ENCODE data around the gene PKDCC.
"Not testable (repeated sequence)": the region's sequence is repeated elsewhere in the genome, so short reads cannot be mapped to it uniquely, and the experiment has no call there.

PKDCC gene

DNA sequence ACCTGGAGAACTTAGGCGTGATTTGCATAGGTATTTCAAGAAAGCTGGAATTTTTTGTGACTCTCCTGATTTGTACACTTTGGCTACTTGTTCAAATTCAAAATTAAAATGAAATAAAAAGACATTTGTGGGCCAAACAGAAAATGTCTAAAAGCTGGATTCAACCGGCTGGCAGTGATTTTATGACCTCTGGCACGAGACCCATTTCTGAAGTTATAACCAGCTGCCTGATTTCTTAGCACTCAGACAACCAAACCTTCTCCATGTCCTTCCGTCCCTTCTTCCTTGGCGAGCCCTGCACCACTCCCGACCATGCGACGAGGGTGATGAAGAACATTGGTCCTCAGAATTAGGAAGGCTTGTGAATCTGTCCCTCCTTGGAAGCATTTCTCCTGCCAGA is 19.7 kb downstream of the PKDCC start:
- DNase-seq = no peak

DNA sequence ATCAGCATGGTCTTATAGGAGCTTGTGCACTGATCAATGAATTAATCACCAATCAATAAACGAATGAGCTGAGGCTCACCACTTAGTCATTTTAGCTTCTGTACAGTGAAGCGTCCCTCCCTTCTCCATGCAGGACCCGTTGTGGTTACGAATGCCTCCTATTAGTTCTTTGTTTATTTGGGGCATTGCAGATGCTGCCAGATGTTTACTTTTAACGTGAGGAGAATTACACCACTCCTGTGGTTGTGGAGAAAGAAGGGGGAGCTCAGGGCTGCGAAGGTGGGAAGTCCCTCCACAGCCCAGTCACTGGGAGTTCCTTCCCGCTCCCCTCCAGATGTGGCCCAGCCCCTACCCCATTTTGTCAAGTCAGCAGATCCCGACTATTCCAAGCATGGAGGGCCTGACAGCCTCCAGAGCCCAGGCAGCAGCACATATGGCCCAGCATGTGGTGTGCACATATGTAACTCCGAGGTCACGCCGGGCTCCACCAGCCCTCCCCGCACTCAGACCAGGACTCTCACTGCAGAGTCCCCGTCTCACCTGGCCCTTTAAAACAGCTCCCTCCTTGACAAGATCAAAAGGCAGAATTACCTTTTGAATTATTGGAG is 20.9 kb downstream of the PKDCC start:
- DNase-seq = no peak

DNA sequence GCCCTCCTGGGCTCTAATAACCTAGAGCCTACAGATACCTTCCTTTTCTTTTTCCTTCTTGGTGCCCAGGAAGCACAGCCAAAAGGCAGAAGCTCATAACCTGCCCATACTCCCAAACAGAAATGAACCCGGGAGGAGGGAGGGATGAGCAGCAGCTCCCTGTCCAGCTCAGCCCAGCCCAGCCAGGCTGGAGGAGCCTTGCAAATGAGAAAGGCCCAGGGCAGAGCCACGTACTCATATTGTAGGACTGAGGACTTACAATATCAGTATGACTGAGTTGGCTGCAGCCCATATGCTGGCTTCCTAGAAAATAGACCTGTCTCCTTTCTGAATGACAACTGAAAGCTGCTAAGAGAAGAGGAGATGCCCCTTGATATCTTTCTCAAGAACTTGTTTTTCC is 21.7 kb downstream of the PKDCC start:
- DNase-seq = no peak

DNA sequence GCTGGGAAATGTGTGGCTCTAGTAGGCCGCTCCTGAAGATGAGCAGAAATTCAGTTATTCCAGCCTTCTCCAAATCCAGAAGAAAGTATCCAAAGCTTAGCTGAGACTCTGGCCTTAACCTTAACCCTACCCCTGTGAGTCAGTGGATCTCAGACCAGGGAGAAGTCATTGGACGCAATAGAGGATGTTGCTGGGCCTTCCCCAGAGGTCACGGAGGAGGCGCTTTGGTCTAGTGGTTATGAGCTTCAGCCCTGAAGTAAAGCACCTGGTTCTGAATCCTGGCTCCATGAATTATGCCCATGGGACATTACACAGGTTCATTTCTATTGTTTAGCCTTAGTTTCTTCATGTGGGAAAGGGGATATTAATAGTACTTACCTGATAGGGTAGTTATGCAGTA is 24.0 kb downstream of the PKDCC start:
- DNase-seq = no peak

DNA sequence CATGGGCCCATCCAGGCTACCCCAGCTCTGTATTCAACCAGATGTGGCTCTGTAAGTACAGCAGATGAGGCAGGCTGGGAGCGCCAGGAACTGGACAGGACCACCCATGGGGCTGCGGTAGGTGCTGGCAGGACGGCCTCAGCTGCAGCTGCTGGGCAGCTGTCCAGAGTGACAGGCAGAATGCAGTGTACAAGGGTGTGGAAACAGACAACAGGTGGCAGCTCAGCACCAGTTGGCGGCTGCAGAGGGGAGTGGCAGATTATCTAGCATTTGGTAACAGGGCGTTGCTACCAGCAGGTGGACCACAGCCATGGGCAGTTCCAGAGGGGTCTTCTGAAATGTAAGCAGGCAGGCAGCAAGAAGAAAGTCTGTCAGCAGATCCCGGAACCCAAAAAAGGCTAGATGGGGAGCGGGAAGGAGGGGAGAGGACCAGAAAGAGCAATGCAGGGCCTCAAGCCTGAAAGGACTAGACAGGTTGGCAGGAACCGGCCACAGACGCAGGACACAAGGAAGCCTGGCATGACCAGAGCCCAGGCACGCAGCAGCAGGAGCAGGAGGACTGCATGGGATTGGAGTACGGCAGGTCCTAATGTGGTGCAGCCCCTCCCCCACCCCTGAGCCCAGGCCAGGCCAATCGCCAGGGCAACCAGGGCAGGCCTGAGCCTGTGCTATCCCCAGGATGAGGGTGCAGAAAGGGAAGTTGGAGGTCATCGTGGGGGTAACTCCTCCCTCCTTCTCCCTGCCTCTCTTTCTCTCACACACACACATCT is 24.7 kb downstream of the PKDCC start:
- DNase-seq = no peak

DNA sequence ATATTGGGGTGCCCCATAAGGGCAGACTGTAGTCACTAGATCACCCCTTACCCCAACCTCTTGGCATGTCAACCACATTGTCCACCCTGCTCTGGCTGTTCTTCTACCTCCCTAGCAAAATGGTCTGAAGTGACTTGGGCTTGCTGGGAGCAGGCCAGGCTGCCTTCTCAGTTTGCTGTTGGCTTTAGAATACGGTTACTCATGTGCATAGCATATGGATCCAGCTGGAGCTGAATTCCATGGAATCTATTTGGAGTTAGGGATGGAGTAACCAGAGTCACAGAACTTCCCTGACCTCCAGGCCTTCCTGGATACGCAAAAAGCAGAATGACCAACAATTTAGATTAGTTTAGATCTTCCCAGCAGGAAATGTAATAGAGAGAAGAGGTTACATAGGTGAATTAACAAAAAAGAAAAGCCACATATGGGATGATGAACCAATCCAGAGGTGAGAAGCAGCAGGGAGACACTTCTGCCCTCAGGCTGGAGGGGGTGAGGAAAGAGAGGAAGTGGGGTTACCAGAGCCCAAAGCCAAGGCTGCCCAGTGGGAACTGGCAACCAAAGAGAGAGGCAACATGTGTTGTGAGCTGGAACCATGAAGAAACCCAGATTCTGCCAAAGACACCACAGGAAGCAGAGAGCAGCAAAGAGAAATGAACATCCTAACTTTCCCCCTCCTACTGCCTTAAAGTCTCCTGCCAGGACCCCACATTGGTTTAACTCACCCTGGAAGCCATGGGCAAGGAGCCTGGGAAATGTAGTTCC is 26.1 kb downstream of the PKDCC start:
- no peak for DNase-seq

DNA sequence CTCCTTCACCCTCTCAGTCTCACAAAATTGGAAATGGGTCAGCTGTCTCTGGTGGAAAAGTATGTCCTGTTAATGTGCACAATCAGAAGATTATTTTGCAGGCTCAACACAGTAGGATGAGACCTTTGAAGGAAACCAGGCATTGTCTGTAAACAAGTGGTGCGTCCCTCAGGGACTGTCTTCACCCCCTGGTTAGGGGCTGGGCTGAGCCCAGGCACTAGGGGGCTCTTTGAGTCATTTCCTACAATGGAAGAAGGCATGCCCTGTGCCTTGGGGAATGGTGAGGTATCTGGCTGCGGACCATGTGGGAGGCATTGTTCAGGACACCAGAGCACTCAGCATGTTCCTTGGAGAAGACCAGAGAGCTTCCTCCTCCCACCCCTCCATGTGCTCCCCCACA is 26.8 kb downstream of the PKDCC start:
- DNase-seq = no peak

DNA sequence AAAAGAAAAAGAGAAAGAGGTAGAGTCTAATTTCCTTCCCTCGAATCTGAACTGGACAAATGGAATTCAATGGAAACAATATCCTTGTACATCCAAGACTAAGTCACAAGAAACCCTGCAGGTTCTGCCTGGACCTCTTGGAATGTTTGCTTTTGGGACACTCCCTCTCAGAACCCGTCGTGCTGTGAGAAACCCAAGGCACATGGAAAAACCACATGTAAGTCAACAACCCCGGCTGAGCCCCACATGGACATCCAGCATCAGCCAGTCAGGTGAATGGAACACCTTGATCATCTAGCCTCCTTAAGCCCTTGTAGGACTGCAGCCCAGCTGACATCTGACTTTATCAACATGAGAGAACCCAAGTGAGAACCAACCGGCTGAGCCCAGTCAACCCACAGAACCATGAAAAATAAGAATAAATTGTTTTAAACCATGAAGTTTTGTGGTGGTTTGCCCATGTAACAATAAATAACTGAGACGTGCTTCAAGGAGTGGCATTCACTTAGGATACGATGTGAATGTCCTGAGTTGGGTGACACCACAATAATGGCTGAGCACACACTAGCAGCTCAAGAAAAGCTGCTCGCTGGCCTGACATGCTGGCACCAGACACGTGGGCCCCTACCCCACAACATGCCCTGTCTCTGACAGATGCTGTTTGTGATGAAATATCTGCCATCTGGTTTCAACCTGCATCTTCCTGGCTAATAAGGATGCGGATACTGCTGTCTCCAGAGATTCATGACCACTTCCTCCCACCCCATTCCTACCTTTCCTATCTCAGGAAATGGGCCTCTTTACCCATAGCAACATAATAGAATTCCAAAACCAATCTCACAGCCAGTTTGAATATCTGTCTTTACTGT is 28.8 kb downstream of the PKDCC start:
- no peak for DNase-seq

DNA sequence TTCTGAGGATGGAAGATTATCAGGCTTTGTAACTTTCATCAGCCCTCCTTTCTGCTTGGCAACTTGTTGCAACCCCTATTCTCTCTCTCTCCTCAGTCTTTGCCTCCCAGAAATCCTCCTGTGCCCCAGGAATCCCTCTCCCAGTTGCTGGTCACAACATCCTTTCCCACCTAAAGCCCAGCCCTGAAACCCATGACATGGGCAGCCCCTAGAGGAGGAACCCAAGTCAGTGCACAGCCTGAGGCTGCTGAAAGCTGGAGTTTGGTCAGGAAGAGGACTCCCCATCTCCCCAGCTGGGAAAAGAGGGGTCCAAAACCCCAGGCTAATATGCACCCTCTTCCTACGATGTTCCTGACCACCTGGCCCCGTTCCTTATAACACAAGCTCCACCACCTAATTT is 29.5 kb downstream of the PKDCC start:
- DNase-seq = no peak

DNA sequence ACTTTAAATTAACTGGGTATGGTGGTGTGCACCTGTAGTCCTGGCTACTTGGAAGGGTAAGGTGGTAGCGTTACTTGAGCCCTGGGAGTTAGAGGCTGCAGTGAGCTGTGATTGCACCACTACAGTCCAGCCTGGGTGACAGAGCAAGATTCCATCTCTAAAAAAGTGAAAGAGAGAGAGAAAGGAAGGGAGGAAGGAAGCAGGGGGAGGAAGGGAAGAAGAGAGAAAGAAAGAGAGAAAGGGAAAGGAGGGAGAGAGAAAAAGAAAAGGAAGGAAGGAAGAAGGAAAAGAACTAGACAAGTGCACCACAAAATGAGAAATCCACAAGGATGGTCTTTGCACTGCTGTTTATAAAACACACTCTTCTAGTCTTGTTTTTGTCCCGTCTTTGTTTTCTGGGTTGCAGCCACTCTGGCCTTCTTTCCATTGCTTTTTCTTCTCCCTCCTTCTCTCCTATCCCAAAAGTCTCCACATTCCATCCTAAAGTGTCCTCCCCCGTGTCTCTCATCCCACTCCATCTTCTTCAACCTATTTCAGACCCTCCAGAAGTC is 32.0 kb downstream of the PKDCC start:
- no peak for DNase-seq

DNA sequence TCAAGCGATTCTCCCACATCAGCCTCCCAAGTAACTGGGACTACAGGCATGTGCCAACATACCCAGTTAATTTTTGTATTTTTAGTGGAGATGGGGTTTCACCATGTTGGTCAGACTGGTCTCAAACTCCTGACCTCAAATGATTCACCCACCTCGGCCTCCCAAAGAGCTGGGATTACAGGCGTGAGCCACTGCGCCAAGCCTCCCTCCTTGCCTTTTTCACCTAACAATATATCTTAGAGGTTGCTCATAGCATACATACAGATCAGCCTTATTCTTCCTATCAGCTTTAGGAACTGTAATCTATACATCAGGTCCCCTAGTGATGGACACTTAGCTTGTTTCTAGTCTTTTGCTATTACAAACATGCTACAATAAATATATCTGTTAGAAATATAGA is 33.3 kb downstream of the PKDCC start:
- DNase-seq = not testable (repeated sequence)

DNA sequence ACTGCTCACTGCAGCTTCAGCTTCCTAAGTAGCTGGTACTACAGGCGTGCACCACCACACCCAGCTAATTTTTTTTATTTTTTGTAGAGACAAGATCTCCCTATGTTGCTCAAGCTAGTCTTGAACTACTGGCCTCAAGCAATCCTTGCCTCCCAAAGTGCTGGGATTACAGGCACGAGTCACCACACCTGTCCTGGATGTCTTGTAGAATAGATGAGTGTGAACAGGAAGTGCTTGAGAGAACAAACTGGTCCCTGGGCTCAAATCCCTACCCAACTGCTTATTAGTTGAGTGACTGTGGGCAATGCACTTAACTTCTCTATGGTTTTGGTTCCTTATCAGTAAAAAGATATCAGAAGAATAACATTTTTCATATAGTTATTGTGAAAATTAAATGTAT is 34.2 kb downstream of the PKDCC start:
- no peak for DNase-seq

DNA sequence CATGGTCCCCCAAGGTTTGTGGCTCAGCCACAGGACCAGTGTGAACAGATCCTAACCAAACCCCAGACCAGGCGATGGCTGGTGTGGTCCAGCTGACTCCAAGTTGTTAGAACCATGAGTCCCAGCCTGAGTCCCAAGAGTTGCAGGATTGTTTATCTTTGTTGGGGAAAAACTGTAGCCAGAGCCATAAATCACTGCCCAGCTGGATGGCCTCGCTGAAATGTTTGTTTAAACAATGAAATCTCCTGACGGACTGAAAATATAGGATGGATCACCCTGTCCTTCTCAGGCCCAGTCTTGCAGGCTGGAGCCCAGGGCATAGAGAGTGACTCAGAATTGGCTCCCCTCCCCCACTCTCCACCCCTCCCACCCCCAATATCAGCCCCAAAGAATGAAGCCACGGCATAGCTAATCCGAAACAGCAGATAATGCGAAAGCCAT is 36.4 kb downstream of the PKDCC start:
- no peak for DNase-seq

DNA sequence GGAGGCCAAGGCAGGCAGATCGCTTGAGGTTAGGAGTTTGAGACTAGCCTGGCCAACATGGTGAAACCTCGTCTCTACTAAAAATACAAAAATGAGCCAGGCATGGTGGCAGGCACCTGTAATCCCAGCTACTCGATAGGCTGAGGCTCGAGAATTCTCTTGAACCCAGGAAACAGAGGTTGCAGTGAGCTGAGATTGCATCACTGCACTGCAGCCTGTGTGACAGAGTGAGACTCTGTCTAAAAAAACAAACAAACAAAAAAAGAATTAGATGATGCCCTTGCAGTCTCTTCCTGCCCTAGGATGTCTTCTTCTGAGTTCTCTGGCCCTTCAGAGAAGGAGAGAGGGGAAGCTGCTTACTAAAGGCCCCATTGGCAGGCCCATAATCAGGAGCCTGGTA is 37.2 kb downstream of the PKDCC start:
- not testable (repeated sequence) for DNase-seq

DNA sequence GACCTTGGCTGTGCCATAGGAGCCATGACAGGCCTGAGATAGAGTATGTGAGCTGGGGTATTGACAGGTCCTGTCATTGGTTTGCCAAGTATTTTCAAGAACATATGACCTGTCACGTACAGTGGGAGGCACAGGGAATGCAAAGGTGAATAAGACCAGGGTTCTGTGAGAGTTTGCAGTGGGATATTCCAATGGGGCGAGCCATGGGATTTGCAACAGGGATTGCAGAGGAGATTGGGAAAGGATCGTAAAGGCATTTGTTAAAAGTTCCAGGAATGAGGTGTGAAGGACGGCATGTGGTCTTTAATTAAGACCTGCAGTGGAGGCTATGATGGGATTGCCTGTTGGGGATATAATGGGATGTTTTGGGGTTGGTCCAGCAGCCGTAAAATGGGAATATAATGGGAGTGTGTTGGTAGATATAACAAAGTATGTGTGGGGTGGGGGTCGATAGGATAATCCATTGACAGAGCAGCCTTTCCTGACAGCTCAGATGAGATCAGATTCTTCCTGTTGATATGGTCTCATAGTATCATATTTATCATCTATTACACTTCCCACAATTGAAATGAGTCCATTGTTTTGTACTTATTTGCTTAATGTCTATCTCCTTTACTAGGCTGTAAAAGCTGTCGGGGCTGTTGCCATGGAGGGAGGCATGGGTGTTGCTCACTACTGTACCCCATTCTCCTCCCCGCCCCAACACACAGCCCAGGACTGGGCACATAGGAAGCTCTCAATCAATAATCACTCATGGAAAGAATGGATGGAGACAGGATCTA is 38.1 kb downstream of the PKDCC start:
- no peak for DNase-seq

DNA sequence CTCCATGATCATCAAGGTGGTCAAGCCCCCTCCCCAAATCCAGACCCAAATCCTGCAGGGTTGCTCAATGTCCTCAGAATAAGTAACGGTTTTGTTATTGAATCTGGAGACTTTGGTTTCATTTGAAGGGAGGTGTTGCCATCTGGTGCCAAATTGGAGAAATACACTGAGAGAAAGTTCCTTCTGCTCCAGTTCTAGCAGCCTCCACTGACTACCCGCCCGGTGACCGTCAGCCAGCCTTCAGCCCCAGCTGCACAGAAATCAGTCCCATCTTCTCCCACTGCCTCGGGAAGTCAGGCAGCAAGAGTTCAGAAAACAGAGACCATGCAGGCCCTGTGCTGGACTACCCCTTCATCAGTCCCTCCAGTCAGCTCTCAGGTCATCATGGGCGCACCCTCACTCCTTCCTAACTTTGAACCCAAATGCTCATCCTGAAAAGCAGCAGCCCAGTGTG is 38.7 kb downstream of the PKDCC start:
- peak in 1 of 2 experiments; percentile 17 for DNase-seq

DNA sequence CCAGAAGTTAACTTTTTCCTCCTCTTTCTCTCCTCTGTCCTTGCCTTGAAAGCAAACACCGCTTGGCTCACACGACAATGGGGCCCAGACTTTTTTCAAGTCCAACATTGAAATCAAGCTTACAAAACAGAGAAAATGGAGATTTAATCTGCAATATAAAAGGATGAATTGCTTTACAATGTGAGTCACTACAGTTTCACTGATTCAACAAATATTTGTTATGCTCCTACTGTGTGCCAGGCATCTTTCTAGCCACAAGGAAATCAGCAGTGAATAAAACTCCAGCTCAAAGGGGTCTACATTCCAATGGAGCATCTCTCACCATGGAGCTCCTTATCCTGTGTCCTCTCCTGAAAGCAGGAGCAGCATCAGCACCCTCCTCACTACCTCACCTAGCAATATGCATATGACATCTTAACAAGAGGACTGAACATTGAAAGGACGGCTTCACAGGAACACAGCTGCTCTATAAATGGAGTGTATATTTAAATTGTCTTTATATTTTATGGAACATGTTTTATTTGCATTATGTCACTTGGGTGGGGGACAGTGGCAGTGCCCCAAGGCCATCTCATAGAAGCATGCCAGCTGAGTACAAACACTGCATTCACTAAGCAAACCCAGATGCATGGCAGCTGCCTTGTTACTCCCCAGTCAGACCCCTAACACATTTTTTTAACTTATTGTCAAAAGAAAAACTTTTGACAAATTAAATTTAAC is 39.5 kb downstream of the PKDCC start:
- DNase-seq = no peak

DNA sequence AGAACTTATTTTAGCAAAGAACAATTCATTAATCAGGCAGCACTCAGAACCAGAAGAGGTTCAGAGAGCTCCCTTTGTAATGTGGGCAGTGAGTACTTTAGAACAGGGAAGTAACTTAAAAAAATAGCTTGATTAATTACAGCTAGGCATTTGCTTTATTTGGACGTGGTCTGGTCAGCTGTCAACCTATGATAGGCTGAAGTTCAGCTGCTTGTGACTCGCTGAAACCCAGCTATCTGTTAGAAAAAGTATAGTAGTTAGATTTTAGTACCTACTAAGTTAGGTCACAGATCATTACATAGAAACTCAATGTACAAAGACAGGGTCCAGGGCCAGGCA is 40.0 kb downstream of the PKDCC start:
- no peak for DNase-seq

DNA sequence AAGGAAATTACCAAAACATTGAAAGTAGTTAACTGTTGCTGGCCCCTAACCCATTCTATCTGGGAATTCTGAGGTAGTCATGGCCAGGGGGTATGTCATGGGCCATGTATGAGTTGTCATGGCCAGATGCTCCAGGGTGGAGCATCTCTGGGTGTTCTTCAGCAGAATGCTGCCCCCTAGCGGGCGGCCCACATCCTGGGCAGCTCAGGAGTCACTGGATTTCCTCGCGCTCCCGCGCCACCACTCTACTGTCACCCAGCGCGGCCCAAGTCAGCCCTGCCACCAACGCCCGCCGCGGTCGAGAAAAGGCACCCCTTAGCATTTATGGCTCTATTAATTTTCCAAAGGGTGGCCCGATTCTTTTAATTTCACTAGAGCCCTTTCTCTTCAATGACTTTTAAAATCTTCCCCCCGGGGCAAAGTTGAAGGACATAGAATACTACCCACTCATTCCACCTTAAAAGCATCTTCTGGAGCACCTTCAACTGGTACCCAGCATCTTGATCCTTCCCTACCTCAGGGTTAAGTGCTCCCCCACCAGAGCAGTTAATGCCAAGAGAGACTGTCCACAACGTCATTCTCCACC is 41.6 kb downstream of the PKDCC start:
- DNase-seq = peak; percentile 11 to 38

DNA sequence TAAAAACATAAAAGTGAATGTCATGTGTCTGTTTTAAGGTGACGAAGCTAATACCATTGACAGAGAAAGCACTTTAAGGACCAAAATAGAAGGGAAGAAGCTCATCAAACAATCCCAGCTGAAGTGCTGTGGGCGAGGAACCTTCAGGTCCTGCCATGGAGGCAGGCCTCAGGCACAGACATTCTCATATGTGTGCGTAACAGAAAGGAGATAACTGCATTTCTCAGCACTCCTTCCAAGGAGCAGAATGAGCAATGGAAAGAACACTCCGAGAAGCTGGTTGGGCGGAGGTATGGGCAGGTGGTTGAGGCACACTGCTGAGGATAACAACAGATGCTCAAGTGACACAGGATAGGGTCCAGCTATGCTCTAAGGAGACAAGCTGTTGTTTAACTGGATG is 42.4 kb downstream of the PKDCC start:
- DNase-seq = no peak

DNA sequence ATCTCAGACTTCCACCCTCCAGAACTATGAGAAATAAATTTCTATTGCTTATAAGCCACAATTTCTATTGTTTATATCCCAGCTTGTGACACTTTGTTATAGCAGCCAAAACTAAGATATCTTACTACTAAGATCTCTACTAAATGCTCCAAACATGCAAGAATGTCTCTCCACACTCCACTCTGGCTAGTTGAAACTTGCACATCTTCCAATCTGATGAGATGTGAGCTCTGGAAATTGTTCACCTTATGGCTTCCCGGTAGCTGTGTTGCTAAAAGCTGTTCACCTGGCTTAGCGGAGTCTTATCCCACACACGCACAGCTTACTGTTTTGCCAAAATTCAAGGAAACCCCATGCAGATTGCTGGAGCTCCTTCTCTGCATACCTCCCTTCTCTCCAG is 43.9 kb downstream of the PKDCC start:
- no peak for DNase-seq
